H4 (cell line): ENCODE data around the gene IRF1. TPM values are rescaled to one million over a fixed set of nuclear protein-coding genes. Genes with fewer than 3 reads are reported as not detected.
A peak's percentile ranks its signal among the peaks of the same experiment; 100 is the strongest.

Source experiments
- DNase-seq: peaks from one replicate; pipeline ENCODE4 v3.0.0-alpha.2; 2015; ENCODE audit warnings: low spot score
- total RNA-seq: library from RNA; depleted of rRNA; stranded (reverse); fragments of >200 nt; shearing (Covaris generic); gene quantifications from 2 replicates; pipeline ENCODE4 v1.2.3, GENCODE V29; 2014

IRF1 gene
- total RNA-seq, 1 experiment from 2014 or later = 30.2 TPM

- DNase-seq = peak; percentile 77
Measured at GRCh38 chr5:132500931-132501628, 10.5 kb upstream of the IRF1 start.

- peak; percentile 10 for DNase-seq
Measured at GRCh38 chr5:132500244-132500930, 9.8 kb upstream of the IRF1 start.

GRCh38 chr5:132499440-132500243 lies 9.1 kb upstream of the IRF1 start:
- no peak for DNase-seq

GRCh38 chr5:132498686-132499271 lies 8.2 kb upstream of the IRF1 start:
- no peak for DNase-seq

- DNase-seq = peak; percentile 62
Measured at GRCh38 chr5:132498152-132498551, 7.6 kb upstream of the IRF1 start.

GRCh38 chr5:132497488-132497997 lies 7.0 kb upstream of the IRF1 start:
- DNase-seq = peak; percentile 97

- DNase-seq = peak; percentile 80
Measured at GRCh38 chr5:132496631-132497487, 6.3 kb upstream of the IRF1 start.

- DNase-seq = peak; percentile 95
Measured at GRCh38 chr5:132496191-132496630, 5.6 kb upstream of the IRF1 start.

- DNase-seq = peak; percentile 92
Measured at GRCh38 chr5:132495667-132496190, 5.2 kb upstream of the IRF1 start.

GRCh38 chr5:132493821-132494220 lies 3.2 kb upstream of the IRF1 start:
- DNase-seq = no peak

GRCh38 chr5:132493241-132493640 lies 2.7 kb upstream of the IRF1 start:
- DNase-seq = no peak

- no peak for DNase-seq
Measured at GRCh38 chr5:132492386-132493125, 2.0 kb upstream of the IRF1 start.

GRCh38 chr5:132491368-132492364 lies 1.1 kb upstream of the IRF1 start:
- DNase-seq = no peak

- no peak for DNase-seq
Measured at GRCh38 chr5:132489871-132490483, 596 bp downstream of the IRF1 start.

GRCh38 chr5:132489051-132489770 lies 1.4 kb downstream of the IRF1 start:
- no peak for DNase-seq

- no peak for DNase-seq
Measured at GRCh38 chr5:132488590-132488989, 2.0 kb downstream of the IRF1 start.

GRCh38 chr5:132487841-132488555 lies 2.6 kb downstream of the IRF1 start:
- DNase-seq = no peak
